ENCODE measurements around the gene FRMD3. TPM values are rescaled to one million over a fixed set of nuclear protein-coding genes. Genes with fewer than 3 reads are reported as not detected.

Gene FRMD3
- total and polyA plus RNA-seq, 4 donors = 0.16 to 0.75 (median 0.48) TPM

DNA sequence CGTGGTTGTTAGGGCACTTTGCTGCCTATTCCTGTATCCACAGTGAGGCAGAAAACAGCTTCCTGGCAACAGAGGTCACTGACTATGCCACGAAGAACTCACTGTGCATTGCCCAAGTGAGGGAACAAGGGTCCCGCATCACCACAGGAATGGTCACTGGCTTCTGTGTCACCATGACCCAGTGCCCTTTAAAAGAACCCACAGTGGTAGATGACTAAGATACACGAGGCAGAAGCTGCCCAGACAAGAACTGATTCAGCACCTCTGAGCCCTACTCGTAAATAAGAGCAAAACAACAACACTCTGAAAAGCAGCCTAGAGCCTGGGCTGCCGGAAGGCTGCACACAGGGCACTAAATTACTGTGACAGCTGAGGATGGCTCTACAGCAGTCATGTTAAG lies 238.6 kb downstream of the FRMD3 start:
- Histone ChIP-seq H3K4me3 (ENCODE audit: low read depth in 1 of 3, low read length in 3 of 3) (no peak overlapping the region), H3K27me3 (ENCODE audit: control insufficient read depth in 4 of 4, insufficient read depth in 4 of 4, low read length in 3 of 4) (no peaks in the 10 kb centered on the region), H3K36me3 (ENCODE audit: control insufficient read depth in 4 of 4, insufficient read depth in 3 of 4, low read depth in 1 of 4, low read length in 3 of 4) (no peaks in the 10 kb centered on the region), H3K9me3 (ENCODE audit: control insufficient read depth in 4 of 4, low read length in 3 of 4) (no peaks in the 10 kb centered on the region), H3K27ac (ENCODE audit: low read depth in 1 of 2, low read length in 2 of 2) (no peak overlapping the region), H3K4me1 (ENCODE audit: control insufficient read depth in 4 of 4, insufficient read depth in 4 of 4, low read length in 3 of 4) (peaks cover 0 to 2% (median under 1%) of the 10 kb centered on the region in 4 donors), H3K9ac (ENCODE audit: low read depth in 1 of 2, low read length in 2 of 2) (no peak overlapping the region)
- no peak for DNase-seq (ENCODE audit: low spot score)
- 55% methylated on average over 6 of the region's 6 CpGs for WGBS
- TF ChIP-seq, protein P1, sequence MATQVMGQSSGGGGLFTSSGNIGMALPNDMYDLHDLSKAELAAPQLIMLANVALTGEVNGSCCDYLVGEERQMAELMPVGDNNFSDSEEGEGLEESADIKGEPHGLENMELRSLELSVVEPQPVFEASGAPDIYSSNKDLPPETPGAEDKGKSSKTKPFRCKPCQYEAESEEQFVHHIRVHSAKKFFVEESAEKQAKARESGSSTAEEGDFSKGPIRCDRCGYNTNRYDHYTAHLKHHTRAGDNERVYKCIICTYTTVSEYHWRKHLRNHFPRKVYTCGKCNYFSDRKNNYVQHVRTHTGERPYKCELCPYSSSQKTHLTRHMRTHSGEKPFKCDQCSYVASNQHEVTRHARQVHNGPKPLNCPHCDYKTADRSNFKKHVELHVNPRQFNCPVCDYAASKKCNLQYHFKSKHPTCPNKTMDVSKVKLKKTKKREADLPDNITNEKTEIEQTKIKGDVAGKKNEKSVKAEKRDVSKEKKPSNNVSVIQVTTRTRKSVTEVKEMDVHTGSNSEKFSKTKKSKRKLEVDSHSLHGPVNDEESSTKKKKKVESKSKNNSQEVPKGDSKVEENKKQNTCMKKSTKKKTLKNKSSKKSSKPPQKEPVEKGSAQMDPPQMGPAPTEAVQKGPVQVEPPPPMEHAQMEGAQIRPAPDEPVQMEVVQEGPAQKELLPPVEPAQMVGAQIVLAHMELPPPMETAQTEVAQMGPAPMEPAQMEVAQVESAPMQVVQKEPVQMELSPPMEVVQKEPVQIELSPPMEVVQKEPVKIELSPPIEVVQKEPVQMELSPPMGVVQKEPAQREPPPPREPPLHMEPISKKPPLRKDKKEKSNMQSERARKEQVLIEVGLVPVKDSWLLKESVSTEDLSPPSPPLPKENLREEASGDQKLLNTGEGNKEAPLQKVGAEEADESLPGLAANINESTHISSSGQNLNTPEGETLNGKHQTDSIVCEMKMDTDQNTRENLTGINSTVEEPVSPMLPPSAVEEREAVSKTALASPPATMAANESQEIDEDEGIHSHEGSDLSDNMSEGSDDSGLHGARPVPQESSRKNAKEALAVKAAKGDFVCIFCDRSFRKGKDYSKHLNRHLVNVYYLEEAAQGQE (IDR thresholded peaks at IDR 0.05) = no peak
- TF ChIP-seq GABPA (IDR thresholded peaks at IDR 0.05 in 1 of 2, conservative IDR thresholded peaks at IDR 0.05 in 1 of 2) (no peak), EGR1 (IDR thresholded peaks at IDR 0.05; ENCODE audit: low read depth in 2 of 2) (no peak), HNF4G (IDR thresholded peaks at IDR 0.05) (no peak)
- TF ChIP-seq, protein P2, sequence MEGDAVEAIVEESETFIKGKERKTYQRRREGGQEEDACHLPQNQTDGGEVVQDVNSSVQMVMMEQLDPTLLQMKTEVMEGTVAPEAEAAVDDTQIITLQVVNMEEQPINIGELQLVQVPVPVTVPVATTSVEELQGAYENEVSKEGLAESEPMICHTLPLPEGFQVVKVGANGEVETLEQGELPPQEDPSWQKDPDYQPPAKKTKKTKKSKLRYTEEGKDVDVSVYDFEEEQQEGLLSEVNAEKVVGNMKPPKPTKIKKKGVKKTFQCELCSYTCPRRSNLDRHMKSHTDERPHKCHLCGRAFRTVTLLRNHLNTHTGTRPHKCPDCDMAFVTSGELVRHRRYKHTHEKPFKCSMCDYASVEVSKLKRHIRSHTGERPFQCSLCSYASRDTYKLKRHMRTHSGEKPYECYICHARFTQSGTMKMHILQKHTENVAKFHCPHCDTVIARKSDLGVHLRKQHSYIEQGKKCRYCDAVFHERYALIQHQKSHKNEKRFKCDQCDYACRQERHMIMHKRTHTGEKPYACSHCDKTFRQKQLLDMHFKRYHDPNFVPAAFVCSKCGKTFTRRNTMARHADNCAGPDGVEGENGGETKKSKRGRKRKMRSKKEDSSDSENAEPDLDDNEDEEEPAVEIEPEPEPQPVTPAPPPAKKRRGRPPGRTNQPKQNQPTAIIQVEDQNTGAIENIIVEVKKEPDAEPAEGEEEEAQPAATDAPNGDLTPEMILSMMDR (IDR thresholded peaks at IDR 0.05; ENCODE audit: low read depth, low read length, missing input control) = no peak

DNA sequence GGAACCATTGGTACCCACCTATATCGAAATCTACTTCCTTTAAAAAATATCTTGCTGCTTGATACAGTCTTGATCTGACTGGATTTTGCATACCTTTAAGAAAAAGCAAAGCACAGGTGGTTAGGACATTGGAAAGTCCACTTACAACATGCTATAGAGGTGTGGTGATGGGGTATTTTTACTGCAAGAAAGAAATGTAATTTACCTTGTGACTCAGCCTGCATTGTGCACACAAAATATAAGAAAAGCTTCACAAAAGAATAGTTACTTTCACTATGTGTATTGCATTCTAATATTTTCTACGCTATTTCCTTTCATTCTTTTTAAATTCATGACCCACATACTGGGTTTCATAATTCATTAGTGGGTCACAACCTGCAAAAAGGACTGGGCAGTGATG lies 239.1 kb downstream of the FRMD3 start:
- no peak overlapping the region for H3K27ac ChIP-seq (ENCODE audit: low read depth in 1 of 2, low read length in 2 of 2)
- no peaks in the 10 kb centered on the region for H3K36me3 ChIP-seq (ENCODE audit: control insufficient read depth in 4 of 4, insufficient read depth in 3 of 4, low read depth in 1 of 4, low read length in 3 of 4)
- no peak for TF ChIP-seq HNF4G (IDR thresholded peaks at IDR 0.05)
- no peak for TF ChIP-seq NR2F2 (IDR thresholded peaks at IDR 0.05)
- TF ChIP-seq GABPA (IDR thresholded peaks at IDR 0.05 in 1 of 2, conservative IDR thresholded peaks at IDR 0.05 in 1 of 2) = no peak
- no peak for TF ChIP-seq RAD21 (IDR thresholded peaks at IDR 0.05)
- TF ChIP-seq, protein P3, sequence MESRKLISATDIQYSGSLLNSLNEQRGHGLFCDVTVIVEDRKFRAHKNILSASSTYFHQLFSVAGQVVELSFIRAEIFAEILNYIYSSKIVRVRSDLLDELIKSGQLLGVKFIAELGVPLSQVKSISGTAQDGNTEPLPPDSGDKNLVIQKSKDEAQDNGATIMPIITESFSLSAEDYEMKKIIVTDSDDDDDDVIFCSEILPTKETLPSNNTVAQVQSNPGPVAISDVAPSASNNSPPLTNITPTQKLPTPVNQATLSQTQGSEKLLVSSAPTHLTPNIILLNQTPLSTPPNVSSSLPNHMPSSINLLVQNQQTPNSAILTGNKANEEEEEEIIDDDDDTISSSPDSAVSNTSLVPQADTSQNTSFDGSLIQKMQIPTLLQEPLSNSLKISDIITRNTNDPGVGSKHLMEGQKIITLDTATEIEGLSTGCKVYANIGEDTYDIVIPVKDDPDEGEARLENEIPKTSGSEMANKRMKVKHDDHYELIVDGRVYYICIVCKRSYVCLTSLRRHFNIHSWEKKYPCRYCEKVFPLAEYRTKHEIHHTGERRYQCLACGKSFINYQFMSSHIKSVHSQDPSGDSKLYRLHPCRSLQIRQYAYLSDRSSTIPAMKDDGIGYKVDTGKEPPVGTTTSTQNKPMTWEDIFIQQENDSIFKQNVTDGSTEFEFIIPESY (IDR thresholded peaks at IDR 0.05) = no peak
- TF ChIP-seq EGR1 (IDR thresholded peaks at IDR 0.05; ENCODE audit: low read depth in 2 of 2) = no peak
- TF ChIP-seq FOXA2 (IDR thresholded peaks at IDR 0.05) = no peak
- TF ChIP-seq, protein P4, sequence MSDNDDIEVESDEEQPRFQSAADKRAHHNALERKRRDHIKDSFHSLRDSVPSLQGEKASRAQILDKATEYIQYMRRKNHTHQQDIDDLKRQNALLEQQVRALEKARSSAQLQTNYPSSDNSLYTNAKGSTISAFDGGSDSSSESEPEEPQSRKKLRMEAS (IDR thresholded peaks at IDR 0.05) = no peak
- TF ChIP-seq, protein P2 (IDR thresholded peaks at IDR 0.05; ENCODE audit: low read depth, low read length, missing input control) = no peak
- TF ChIP-seq RXRA (IDR thresholded peaks at IDR 0.05) = no peak
- no peak for TF ChIP-seq JUND (IDR thresholded peaks at IDR 0.05)
- TF ChIP-seq, protein P5, sequence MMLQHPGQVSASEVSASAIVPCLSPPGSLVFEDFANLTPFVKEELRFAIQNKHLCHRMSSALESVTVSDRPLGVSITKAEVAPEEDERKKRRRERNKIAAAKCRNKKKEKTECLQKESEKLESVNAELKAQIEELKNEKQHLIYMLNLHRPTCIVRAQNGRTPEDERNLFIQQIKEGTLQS (IDR thresholded peaks at IDR 0.05) = no peak
- no peak for TF ChIP-seq YY1 (IDR thresholded peaks at IDR 0.05)
- TF ChIP-seq HNF4A (conservative IDR thresholded peaks at IDR 0.05) = no peak
- no peak for TF ChIP-seq FOXA1 (IDR thresholded peaks at IDR 0.05)
- TF ChIP-seq TAF1 (conservative IDR thresholded peaks at IDR 0.05) = no peak
- no peak for TF ChIP-seq SP1 (IDR thresholded peaks at IDR 0.05)
- TF ChIP-seq, protein P1 (IDR thresholded peaks at IDR 0.05) = no peak
- WGBS = 86% methylated on average over 2 of the region's 2 CpGs
- no peak for DNase-seq (ENCODE audit: low spot score)
- no peak overlapping the region for H3K9ac ChIP-seq (ENCODE audit: low read depth in 1 of 2, low read length in 2 of 2)
- no peaks in the 10 kb centered on the region for H3K9me3 ChIP-seq (ENCODE audit: control insufficient read depth in 4 of 4, low read length in 3 of 4)
- no peaks in the 10 kb centered on the region for H3K27me3 ChIP-seq (ENCODE audit: control insufficient read depth in 4 of 4, insufficient read depth in 4 of 4, low read length in 3 of 4)
- H3K4me3 ChIP-seq (ENCODE audit: low read depth in 1 of 3, low read length in 3 of 3) = no peak overlapping the region
- H3K4me1 ChIP-seq (ENCODE audit: control insufficient read depth in 4 of 4, insufficient read depth in 4 of 4, low read length in 3 of 4) = no peaks in the 10 kb centered on the region
